Right lobe of liver (tissue), 4 donors: Measurements from ENCODE around the gene PODXL2.

Source experiments
- CTCF ChIP-seq, 4 donors: fragments of 200-600 bp in 3 of 4; fragments of 450-650 bp in 1 of 4; IDR thresholded peaks; one replicate each; pipeline versions ENCODE4 v1.5.1 to v1.8.0; 2016 to 2022; ENCODE audit warnings: antibody characterized with exemption in 4 of 4, mild to moderate bottlenecking in 2 of 4
- POLR2A ChIP-seq: fragments of 450-650 bp; IDR thresholded peaks from one replicate; pipeline ENCODE4 v1.6.1; 2017; ENCODE audit warnings: antibody characterized with exemption, mild to moderate bottlenecking
- donor health status: DM: no; HTN: no; CAD: no.
- donor health status: DM: no; HTN: no; CAD: no.
- donor health status: DM: no; HTN: yes; CAD: no.

GRCh38 chr3:127600749-127601456 lies 28.1 kb upstream of the PODXL2 start:
- TF ChIP-seq POLR2A, result no peak
- TF ChIP-seq CTCF (IDR thresholded peaks at IDR 0.05), result no peak
